ENCODE measurements around the gene HS3ST4. TPM values are rescaled to one million over a fixed set of nuclear protein-coding genes. Genes with fewer than 3 reads are reported as not detected.

HS3ST4 gene
- total and polyA plus RNA-seq, 7 experiments from 2014 or later, result not detected

DNA sequence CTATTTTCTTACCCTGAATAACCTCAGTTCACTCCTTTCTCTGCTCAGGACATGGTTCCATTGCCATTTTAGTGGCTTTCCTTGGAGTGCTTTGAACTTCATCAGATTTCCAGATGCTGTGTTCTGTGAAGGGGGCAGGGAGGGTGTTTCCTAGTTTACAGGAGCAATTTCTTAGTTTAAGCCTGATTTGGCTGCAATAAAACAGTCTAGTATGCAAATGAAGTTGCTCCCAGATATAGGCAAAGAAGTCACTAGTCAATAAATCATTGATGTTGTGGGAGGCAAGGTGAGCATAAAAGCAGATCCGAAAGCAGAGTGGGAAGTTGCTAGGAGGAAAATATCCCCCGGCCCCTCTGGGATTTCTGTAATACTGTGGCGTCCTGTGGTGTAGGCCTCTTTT is 202.3 kb downstream of the HS3ST4 start:
- Mint-ChIP-seq H3K36me3 (no peaks in the 10 kb centered on the region), H3K4me1 (no peaks in the 10 kb centered on the region), H3K27ac (no peak overlapping the region), H3K9me3 (peaks cover 0 to 16% (median 4%) of the 10 kb centered on the region in 11 donors), H3K4me3 (no peak overlapping the region), H3K27me3 (peaks cover 0 to 50% (median 41%) of the 10 kb centered on the region in 5 donors)
- H3K4me1 ChIP-seq (ENCODE audit: control insufficient read depth in 2 of 2, insufficient read depth in 2 of 2, low read length in 2 of 2), result no peaks in the 10 kb centered on the region
- ChIA-PET POLR2A (no interaction called here), CTCF (no interaction called here)
- H3K27ac ChIP-seq (ENCODE audit: low read depth, low read length), result no peak overlapping the region
- intact Hi-C loops (cut with micrococcal nuclease), result no loop called here
- no peaks in the 10 kb centered on the region for H3K36me3 ChIP-seq (ENCODE audit: control insufficient read depth in 2 of 3, insufficient read depth in 3 of 3, low read length in 3 of 3)
- ATAC-seq (no peak), DNase-seq (no peak)
- no peaks in the 10 kb centered on the region for H3K27me3 ChIP-seq (ENCODE audit: control insufficient read depth in 2 of 2, insufficient read depth in 2 of 2, low read length in 2 of 2)
- no peak overlapping the region for H3K4me3 ChIP-seq (ENCODE audit: low read length)
- H3K9me3 ChIP-seq (ENCODE audit: control insufficient read depth in 2 of 3, low read length in 3 of 3), result peaks cover 0 to 6% (median 0%) of the 10 kb centered on the region in 3 experiments

DNA sequence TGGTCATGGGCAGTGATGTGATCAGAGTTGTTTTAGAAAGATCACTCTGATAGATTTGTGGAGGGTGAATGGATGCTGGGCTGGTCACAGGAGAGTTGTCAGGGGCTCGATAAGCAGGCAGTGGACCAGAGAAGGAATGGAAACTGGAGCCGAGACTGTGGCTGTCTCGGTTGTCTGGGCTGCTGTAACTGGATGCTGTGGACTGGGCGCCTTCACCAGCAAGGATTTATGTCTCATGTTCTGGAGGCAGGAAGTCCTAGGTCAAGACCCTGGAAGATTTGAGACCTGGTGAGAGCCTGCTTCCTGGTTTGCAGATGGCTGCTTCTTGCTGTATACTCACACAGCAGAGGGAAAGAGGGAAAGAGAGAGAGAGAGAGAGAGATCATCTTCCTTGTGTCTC is 203.6 kb downstream of the HS3ST4 start:
- Mint-ChIP-seq H3K36me3 (no peaks in the 10 kb centered on the region), H3K27me3 (peaks cover 0 to 49% (median 41%) of the 10 kb centered on the region in 5 donors), H3K4me3 (no peak overlapping the region), H3K27ac (no peak overlapping the region), H3K4me1 (no peaks in the 10 kb centered on the region), H3K9me3 (peaks cover 0 to 13% (median 0%) of the 10 kb centered on the region in 11 donors)
- Histone ChIP-seq H3K27ac (ENCODE audit: low read depth, low read length) (no peak overlapping the region), H3K27me3 (ENCODE audit: control insufficient read depth in 2 of 2, insufficient read depth in 2 of 2, low read length in 2 of 2) (no peaks in the 10 kb centered on the region), H3K9me3 (ENCODE audit: control insufficient read depth in 2 of 3, low read length in 3 of 3) (peaks cover 0 to 2% (median 0%) of the 10 kb centered on the region in 3 experiments), H3K36me3 (ENCODE audit: control insufficient read depth in 2 of 3, insufficient read depth in 3 of 3, low read length in 3 of 3) (no peaks in the 10 kb centered on the region), H3K4me1 (ENCODE audit: control insufficient read depth in 2 of 2, insufficient read depth in 2 of 2, low read length in 2 of 2) (no peaks in the 10 kb centered on the region), H3K4me3 (ENCODE audit: low read length) (no peak overlapping the region)
- intact Hi-C loops (cut with micrococcal nuclease), result no loop called here
- ChIA-PET POLR2A (no interaction called here), CTCF (no interaction called here)
- DNase-seq (no peak), ATAC-seq (no peak)

DNA sequence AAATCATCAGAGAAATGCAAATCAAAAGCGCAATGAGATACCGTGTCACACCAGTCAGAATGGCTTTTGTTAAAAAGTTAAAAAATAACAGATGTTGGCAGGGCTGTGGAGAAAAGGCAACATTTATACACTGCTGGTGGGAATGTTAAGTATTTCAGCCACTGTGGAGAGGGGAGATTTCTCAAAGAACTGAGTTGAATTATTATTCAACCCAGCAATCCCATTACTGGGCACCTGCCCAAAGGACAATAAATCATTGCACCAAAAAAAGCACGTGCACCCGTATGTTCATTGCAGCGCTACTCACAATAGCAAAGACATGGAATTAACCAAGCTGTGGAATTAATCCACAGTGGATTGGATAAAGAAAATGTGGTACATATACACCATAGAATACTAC is 204.7 kb downstream of the HS3ST4 start:
- no peaks in the 10 kb centered on the region for H3K36me3 ChIP-seq (ENCODE audit: control insufficient read depth in 2 of 3, insufficient read depth in 3 of 3, low read length in 3 of 3)
- no peak overlapping the region for H3K27ac ChIP-seq (ENCODE audit: low read depth, low read length)
- intact Hi-C loops (cut with micrococcal nuclease), result no loop called here
- ATAC-seq, result no peak
- no peaks in the 10 kb centered on the region for H3K27me3 ChIP-seq (ENCODE audit: control insufficient read depth in 2 of 2, insufficient read depth in 2 of 2, low read length in 2 of 2)
- H3K36me3 Mint-ChIP-seq, result no peaks in the 10 kb centered on the region
- H3K4me1 ChIP-seq (ENCODE audit: control insufficient read depth in 2 of 2, insufficient read depth in 2 of 2, low read length in 2 of 2), result no peaks in the 10 kb centered on the region
- ChIA-PET CTCF (no interaction called here), POLR2A (no interaction called here)
- H3K27me3 Mint-ChIP-seq, result peaks cover 0 to 46% (median 36%) of the 10 kb centered on the region in 5 donors
- no peak overlapping the region for H3K27ac Mint-ChIP-seq
- peaks cover 0 to 6% (median 0%) of the 10 kb centered on the region in 11 donors for H3K9me3 Mint-ChIP-seq
- no peak overlapping the region for H3K4me3 ChIP-seq (ENCODE audit: low read length)
- no peak overlapping the region for H3K4me3 Mint-ChIP-seq
- DNase-seq, result no peak
- H3K9me3 ChIP-seq (ENCODE audit: control insufficient read depth in 2 of 3, low read length in 3 of 3), result no peaks in the 10 kb centered on the region
- no peaks in the 10 kb centered on the region for H3K4me1 Mint-ChIP-seq

GRCh38 chr16:25897702-25898101 is 205.9 kb downstream of the HS3ST4 start:
- intact Hi-C loops (cut with micrococcal nuclease), result no loop called here
- CTCF ChIA-PET, result no interaction called here
- Histone ChIP-seq H3K9me3 (ENCODE audit: control insufficient read depth in 2 of 3, low read length in 3 of 3) (no peaks in the 10 kb centered on the region), H3K36me3 (ENCODE audit: control insufficient read depth in 2 of 3, insufficient read depth in 3 of 3, low read length in 3 of 3) (no peaks in the 10 kb centered on the region), H3K27me3 (ENCODE audit: control insufficient read depth in 2 of 2, insufficient read depth in 2 of 2, low read length in 2 of 2) (no peaks in the 10 kb centered on the region), H3K4me3 (ENCODE audit: low read length) (no peak overlapping the region), H3K27ac (ENCODE audit: low read depth, low read length) (no peak overlapping the region), H3K4me1 (ENCODE audit: control insufficient read depth in 2 of 2, insufficient read depth in 2 of 2, low read length in 2 of 2) (no peaks in the 10 kb centered on the region)
- Mint-ChIP-seq H3K27ac (peak overlapping the region in 1 of 9 donors; percentile 44), H3K4me1 (no peaks in the 10 kb centered on the region), H3K4me3 (no peak overlapping the region), H3K9me3 (peaks cover 0 to 7% (median 0%) of the 10 kb centered on the region in 11 donors), H3K36me3 (no peaks in the 10 kb centered on the region), H3K27me3 (peaks cover 0 to 44% (median 38%) of the 10 kb centered on the region in 5 donors)
- POLR2A ChIA-PET, result no interaction called here
- ATAC-seq (no peak), DNase-seq (no peak)

GRCh38 chr16:25905810-25906209 is 214.1 kb downstream of the HS3ST4 start:
- H3K27ac Mint-ChIP-seq, result no peak overlapping the region
- no peak overlapping the region for H3K4me3 ChIP-seq (ENCODE audit: low read length)
- intact Hi-C loops (cut with micrococcal nuclease), result no loop called here
- no peak overlapping the region for H3K27ac ChIP-seq (ENCODE audit: low read depth, low read length)
- CTCF ChIA-PET, result no interaction called here
- H3K4me1 Mint-ChIP-seq, result no peaks in the 10 kb centered on the region
- H3K4me3 Mint-ChIP-seq, result no peak overlapping the region
- H3K4me1 ChIP-seq (ENCODE audit: control insufficient read depth in 2 of 2, insufficient read depth in 2 of 2, low read length in 2 of 2), result no peaks in the 10 kb centered on the region
- POLR2A ChIA-PET, result no interaction called here
- peaks cover 0 to 8% (median 3%) of the 10 kb centered on the region in 11 donors for H3K9me3 Mint-ChIP-seq
- DNase-seq (no peak), ATAC-seq (no peak)
- no peaks in the 10 kb centered on the region for H3K36me3 Mint-ChIP-seq
- H3K36me3 ChIP-seq (ENCODE audit: control insufficient read depth in 2 of 3, insufficient read depth in 3 of 3, low read length in 3 of 3), result no peaks in the 10 kb centered on the region
- H3K27me3 Mint-ChIP-seq, result peaks cover 0 to 22% (median 9%) of the 10 kb centered on the region in 5 donors
- no peaks in the 10 kb centered on the region for H3K27me3 ChIP-seq (ENCODE audit: control insufficient read depth in 2 of 2, insufficient read depth in 2 of 2, low read length in 2 of 2)
- no peaks in the 10 kb centered on the region for H3K9me3 ChIP-seq (ENCODE audit: control insufficient read depth in 2 of 3, low read length in 3 of 3)

DNA sequence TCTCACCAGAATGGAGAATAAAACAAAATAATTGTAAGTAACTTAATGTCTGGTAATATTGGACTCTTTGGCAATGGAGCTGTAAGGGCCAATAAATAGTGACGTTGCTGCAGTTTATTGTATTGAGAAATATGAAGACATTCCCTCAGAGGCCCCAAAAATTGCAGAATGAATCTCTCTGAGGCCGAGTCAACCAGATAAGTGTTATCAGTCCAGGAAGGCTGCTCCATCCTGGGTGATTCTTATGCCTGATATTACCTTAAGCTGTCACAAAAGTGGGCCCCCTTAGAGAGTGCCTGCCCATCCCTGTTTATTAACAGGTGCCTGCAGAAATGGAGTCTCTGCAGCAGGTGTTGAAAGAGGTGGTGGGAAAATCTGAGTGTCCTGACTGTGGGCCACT is 219.2 kb downstream of the HS3ST4 start:
- Mint-ChIP-seq H3K36me3 (no peaks in the 10 kb centered on the region), H3K27ac (no peak overlapping the region), H3K27me3 (peaks cover 0 to 16% (median 5%) of the 10 kb centered on the region in 5 donors), H3K4me3 (no peak overlapping the region), H3K9me3 (peaks cover 0 to 3% (median 0%) of the 10 kb centered on the region in 11 donors), H3K4me1 (no peaks in the 10 kb centered on the region)
- CTCF ChIA-PET, result no interaction called here
- Histone ChIP-seq H3K27me3 (ENCODE audit: control insufficient read depth in 2 of 2, insufficient read depth in 2 of 2, low read length in 2 of 2) (no peaks in the 10 kb centered on the region), H3K4me3 (ENCODE audit: low read length) (no peak overlapping the region), H3K9me3 (ENCODE audit: control insufficient read depth in 2 of 3, low read length in 3 of 3) (no peaks in the 10 kb centered on the region), H3K4me1 (ENCODE audit: control insufficient read depth in 2 of 2, insufficient read depth in 2 of 2, low read length in 2 of 2) (no peaks in the 10 kb centered on the region), H3K36me3 (ENCODE audit: control insufficient read depth in 2 of 3, insufficient read depth in 3 of 3, low read length in 3 of 3) (no peaks in the 10 kb centered on the region), H3K27ac (ENCODE audit: low read depth, low read length) (no peak overlapping the region)
- POLR2A ChIA-PET, result no interaction called here
- no peak for DNase-seq
- no peak for ATAC-seq
- intact Hi-C loops (cut with micrococcal nuclease), result no loop called here

GRCh38 chr16:25912321-25912720 is 220.6 kb downstream of the HS3ST4 start:
- Histone ChIP-seq H3K27me3 (ENCODE audit: control insufficient read depth in 2 of 2, insufficient read depth in 2 of 2, low read length in 2 of 2) (no peaks in the 10 kb centered on the region), H3K27ac (ENCODE audit: low read depth, low read length) (no peak overlapping the region), H3K9me3 (ENCODE audit: control insufficient read depth in 2 of 3, low read length in 3 of 3) (no peaks in the 10 kb centered on the region), H3K4me1 (ENCODE audit: control insufficient read depth in 2 of 2, insufficient read depth in 2 of 2, low read length in 2 of 2) (no peaks in the 10 kb centered on the region), H3K4me3 (ENCODE audit: low read length) (no peak overlapping the region), H3K36me3 (ENCODE audit: control insufficient read depth in 2 of 3, insufficient read depth in 3 of 3, low read length in 3 of 3) (no peaks in the 10 kb centered on the region)
- H3K36me3 Mint-ChIP-seq, result no peaks in the 10 kb centered on the region
- CTCF ChIA-PET, result no interaction called here
- no peak overlapping the region for H3K27ac Mint-ChIP-seq
- H3K4me3 Mint-ChIP-seq, result no peak overlapping the region
- POLR2A ChIA-PET, result no interaction called here
- no peaks in the 10 kb centered on the region for H3K4me1 Mint-ChIP-seq
- intact Hi-C loops (cut with micrococcal nuclease), result no loop called here
- DNase-seq (no peak), ATAC-seq (no peak)
- peaks cover 0 to 3% (median 0%) of the 10 kb centered on the region in 11 donors for H3K9me3 Mint-ChIP-seq
- peaks cover 0 to 16% (median 6%) of the 10 kb centered on the region in 5 donors for H3K27me3 Mint-ChIP-seq

All from naive thymus-derived CD4-positive, alpha-beta T cell (primary cell).